Activated CD8-positive, alpha-beta memory T cell treated with anti-CD3 and anti-CD28 coated beads for 36 hours (primary cell): Measurements from ENCODE around the gene S100A8. TPM values are rescaled to one million over a fixed set of nuclear protein-coding genes. Genes with fewer than 3 reads are reported as not detected.
"Not testable (repeated sequence)": the region's sequence is repeated elsewhere in the genome, so short reads cannot be mapped to it uniquely, and the experiment has no call there.

Source experiments
- CTCF ChIA-PET: fragments of 350-600 bp; sonication (Branson Sonifier 250); formaldehyde crosslinking; loops from one replicate; lab custom pipeline; 2021; ENCODE audit warnings: antibody characterized with exemption; lab: Charles Lee
- POLR2A ChIA-PET: fragments of 350-600 bp; sonication (Branson Sonifier 250); formaldehyde crosslinking; loops from one replicate; lab custom pipeline; 2021; ENCODE audit warnings: antibody characterized with exemption; lab: Charles Lee
- total RNA-seq, 2 experiments: library from RNA; stranded (reverse); gene quantifications; one replicate each; pipeline ENCODE4 v1.2.3, GENCODE V29; 2021

Gene S100A8
- total RNA-seq, 2 experiments from 2014 or later = not detected

- POLR2A ChIA-PET = not testable (repeated sequence)
These were observed 28.0 kb upstream of the S100A8 start for GRCh38 chr1:153418758-153419435.

GRCh38 chr1:153417136-153417888 lies 26.4 kb upstream of the S100A8 start:
- CTCF ChIA-PET = no interaction called here
- POLR2A ChIA-PET = no interaction called here

More at GRCh38 chr1:153418758-153419435, 28.0 kb upstream of the S100A8 start:
- CTCF ChIA-PET = not testable (repeated sequence)

GRCh38 chr1:153415850-153416570 lies 25.1 kb upstream of the S100A8 start, which contains the start of gene S100A7A:
Gene S100A7A, plus strand, starts transcription at chr1:153416520. Its CDS starts 1,563 bp downstream, at chr1:153418083.
- ChIA-PET POLR2A (no interaction called here), CTCF (no interaction called here)

- POLR2A ChIA-PET, CTCF ChIA-PET: not testable (repeated sequence)
These were observed 23.1 kb upstream of the S100A8 start for GRCh38 chr1:153413961-153414360.

- POLR2A ChIA-PET = interaction anchor here (0.6 kb wide), 1 partner anchor 13 kb away, joined by 3 read pairs; no protein-coding TSS in a partner anchor
- CTCF ChIA-PET = not testable (repeated sequence)
These were observed 16.4 kb upstream of the S100A8 start for GRCh38 chr1:153407274-153407673.

- POLR2A ChIA-PET, CTCF ChIA-PET: not testable (repeated sequence)
These were observed 15.1 kb upstream of the S100A8 start for GRCh38 chr1:153405825-153406599.

- POLR2A ChIA-PET = no interaction called here
- CTCF ChIA-PET = interaction anchor here (1.2 kb wide), 1 partner anchor 50 kb away, joined by 3 read pairs; no protein-coding TSS in a partner anchor
These were observed 13.9 kb upstream of the S100A8 start for GRCh38 chr1:153404768-153405167.

GRCh38 chr1:153404086-153404635 lies 13.3 kb upstream of the S100A8 start:
- ChIA-PET CTCF (interaction anchor here (1.2 kb wide), 1 partner anchor 49 kb away, joined by 3 read pairs; no protein-coding TSS in a partner anchor), POLR2A (no interaction called here)

GRCh38 chr1:153403421-153404085 lies 12.7 kb upstream of the S100A8 start:
- ChIA-PET CTCF (no interaction called here), POLR2A (no interaction called here)

- CTCF ChIA-PET = no interaction called here
- POLR2A ChIA-PET = no interaction called here
These were observed 11.4 kb upstream of the S100A8 start for GRCh38 chr1:153402226-153402625.

- ChIA-PET POLR2A (no interaction called here), CTCF (no interaction called here)
These were observed 10.6 kb upstream of the S100A8 start for GRCh38 chr1:153401461-153401860.

- POLR2A ChIA-PET = no interaction called here
These were observed 9.4 kb upstream of the S100A8 start for GRCh38 chr1:153400244-153400643.

GRCh38 chr1:153399401-153400055 lies 8.7 kb upstream of the S100A8 start:
- POLR2A ChIA-PET = no interaction called here
- CTCF ChIA-PET = no interaction called here

More at GRCh38 chr1:153400244-153400643, 9.4 kb upstream of the S100A8 start:
- CTCF ChIA-PET = no interaction called here

- CTCF ChIA-PET = no interaction called here
- POLR2A ChIA-PET = no interaction called here
These were observed 7.2 kb upstream of the S100A8 start for GRCh38 chr1:153397924-153398651.

- CTCF ChIA-PET = no interaction called here
These were observed 6.4 kb upstream of the S100A8 start for GRCh38 chr1:153397051-153397923.

GRCh38 chr1:153396461-153396860 lies 5.6 kb upstream of the S100A8 start:
- ChIA-PET POLR2A (no interaction called here), CTCF (no interaction called here)

More at GRCh38 chr1:153397051-153397923, 6.4 kb upstream of the S100A8 start:
- POLR2A ChIA-PET = no interaction called here
